Sigmoid colon (tissue), 3 donors: ENCODE measurements around the gene NLRC5.

ENCODE experiments used
- CTCF ChIP-seq, 4 experiments: fragments of 450-650 bp in 3 of 4; fragments of 200-600 bp in 1 of 4; IDR thresholded peaks; one replicate each; pipeline ENCODE4 v1.5.1; 2016 to 2019; ENCODE audit warnings: antibody characterized with exemption in 4 of 4, mild to moderate bottlenecking in 3 of 4, moderate library complexity in 2 of 4
- POLR2A ChIP-seq, 2 donors: fragments of 450-650 bp; IDR thresholded peaks; one replicate each; pipeline ENCODE4 v1.6.1; 2016; ENCODE audit warnings: antibody characterized with exemption in 2 of 2, mild to moderate bottlenecking in 2 of 2, moderate library complexity in 2 of 2

- TF ChIP-seq CTCF (IDR thresholded peaks at IDR 0.05) (no peak), POLR2A (IDR thresholded peaks at IDR 0.05) (no peak)
These were observed 75.6 kb downstream of the NLRC5 start for GRCh38 chr16:57064995-57065394.
